Stimulated activated CD4-positive, alpha-beta T cell treated with anti-CD3 and anti-CD28 coated beads, TNF-alpha, amount 100 ng/mL, for 4 hours (primary cell): ENCODE results near the gene USP25.
"Not testable (repeated sequence)": the region's sequence is repeated elsewhere in the genome, so short reads cannot be mapped to it uniquely, and the experiment has no call there.

Experiments
- DNase-seq, 3 experiments: peaks; one replicate each; pipeline ENCODE4 v3.0.0-alpha.2; 2020; ENCODE audit warnings: low read depth in 3 of 3

Gene USP25

DNA sequence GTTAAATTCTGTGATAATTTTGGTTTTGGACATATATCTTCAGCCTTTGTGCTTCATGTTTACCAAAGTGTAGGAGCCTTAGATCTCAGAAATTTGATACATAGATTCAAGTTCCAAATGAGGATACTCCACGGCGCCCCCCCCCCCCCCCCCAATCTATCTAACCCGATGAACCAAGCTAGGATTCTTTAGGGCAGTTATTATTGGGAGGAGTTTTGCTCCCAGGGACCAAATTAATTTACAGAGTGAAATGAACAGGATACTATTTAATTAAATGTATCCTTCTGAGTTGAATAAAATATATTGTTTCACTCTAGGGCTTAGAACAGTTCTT, 3.2 kb downstream of the USP25 start:
- DNase-seq, result no peak

DNA sequence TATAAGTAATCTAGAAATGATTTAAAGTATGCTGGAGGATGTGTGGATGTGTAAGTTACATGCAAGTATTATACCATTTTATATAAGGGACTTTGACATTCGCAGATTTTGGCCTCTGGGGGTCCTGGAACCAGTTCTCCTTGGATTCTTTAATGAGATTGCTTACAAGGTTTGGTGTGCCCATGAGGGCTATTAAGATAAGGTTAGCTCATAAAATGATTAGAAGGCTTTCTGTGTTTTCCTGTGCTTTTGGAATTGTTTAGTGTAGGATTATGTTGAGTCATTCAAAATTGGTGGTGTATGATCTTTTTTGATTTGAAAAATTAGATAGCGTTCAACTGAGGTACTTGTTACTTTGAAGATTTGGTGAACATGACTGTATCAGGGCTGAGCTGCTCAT, 5.6 kb downstream of the USP25 start:
- no peak for DNase-seq

DNA sequence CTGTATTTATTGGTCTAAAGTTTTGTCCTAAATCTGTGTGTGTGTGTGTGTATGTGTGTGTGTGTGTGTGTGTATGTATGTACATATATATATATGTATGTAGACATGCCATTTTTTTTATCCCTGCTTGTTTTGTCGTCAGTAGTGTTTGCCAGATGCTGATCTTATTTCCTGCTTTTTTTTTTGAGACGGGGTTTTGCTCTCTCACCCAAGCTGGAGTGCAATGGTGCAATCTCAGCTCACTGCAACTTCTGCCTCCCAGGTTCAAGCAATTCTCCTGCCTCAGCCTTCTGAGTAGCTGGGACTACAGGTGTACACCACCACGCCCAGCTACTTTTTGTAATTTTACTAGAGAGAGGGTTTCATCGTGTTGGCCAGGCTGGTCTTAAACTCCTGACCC, 6.1 kb downstream of the USP25 start:
- DNase-seq, result not testable (repeated sequence)

DNA sequence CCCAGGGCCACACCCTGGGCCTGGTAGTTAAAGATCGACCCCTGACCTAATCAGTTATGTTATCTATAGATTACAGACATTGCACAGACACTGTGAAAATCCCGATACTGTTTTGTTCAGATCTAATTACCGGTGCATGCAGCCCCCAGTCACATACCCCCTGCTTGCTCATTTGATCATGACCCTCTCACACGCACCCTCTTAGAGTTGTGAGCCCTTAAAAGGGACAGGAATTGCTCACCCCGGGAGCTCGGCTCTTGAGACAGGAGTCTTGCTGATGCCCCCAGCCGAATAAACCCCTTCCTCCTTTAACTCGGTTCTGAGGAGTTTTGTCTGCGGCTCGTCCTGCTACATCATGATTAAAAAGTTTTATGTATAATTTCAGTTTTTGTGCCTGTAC, 9.0 kb downstream of the USP25 start:
- DNase-seq, result not testable (repeated sequence)

DNA sequence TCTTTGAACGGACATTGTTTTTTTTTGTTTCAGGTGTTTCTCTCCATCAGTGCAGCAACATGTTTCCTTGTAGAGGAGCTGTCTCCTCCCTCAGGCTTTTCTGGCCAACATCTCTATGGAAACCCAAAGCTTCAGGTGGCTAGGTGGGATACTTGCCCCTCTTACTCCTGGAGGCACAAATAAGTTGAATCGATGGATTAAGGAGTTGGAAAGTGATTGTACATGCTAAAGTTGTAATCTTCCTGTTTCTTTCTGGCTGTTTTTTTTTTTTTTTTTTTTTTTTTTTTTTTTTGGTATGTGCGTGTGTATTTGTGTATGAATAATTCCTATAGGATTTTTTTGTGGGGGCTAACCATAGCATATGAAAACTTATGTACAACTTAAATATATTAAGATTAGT, 10.6 kb downstream of the USP25 start:
- DNase-seq, result no peak

DNA sequence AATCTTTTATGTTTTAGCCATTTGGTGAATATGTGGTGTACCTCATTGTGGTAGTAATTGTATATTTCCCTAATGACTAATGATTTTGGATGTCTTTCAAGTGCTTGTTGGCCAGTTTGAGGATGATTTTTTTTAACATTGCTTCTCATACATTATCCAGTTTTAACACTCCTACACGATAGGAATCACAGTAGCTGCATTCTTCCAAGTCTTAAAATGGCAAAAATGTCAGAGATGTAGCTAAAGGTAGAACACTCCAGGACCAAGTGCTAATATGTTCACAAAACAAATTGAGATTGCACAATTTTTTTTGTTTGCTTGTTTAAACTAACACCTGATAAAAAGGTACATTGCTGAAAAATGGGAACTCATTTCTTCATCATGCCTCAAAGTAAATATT, 11.7 kb downstream of the USP25 start:
- DNase-seq, result no peak

DNA sequence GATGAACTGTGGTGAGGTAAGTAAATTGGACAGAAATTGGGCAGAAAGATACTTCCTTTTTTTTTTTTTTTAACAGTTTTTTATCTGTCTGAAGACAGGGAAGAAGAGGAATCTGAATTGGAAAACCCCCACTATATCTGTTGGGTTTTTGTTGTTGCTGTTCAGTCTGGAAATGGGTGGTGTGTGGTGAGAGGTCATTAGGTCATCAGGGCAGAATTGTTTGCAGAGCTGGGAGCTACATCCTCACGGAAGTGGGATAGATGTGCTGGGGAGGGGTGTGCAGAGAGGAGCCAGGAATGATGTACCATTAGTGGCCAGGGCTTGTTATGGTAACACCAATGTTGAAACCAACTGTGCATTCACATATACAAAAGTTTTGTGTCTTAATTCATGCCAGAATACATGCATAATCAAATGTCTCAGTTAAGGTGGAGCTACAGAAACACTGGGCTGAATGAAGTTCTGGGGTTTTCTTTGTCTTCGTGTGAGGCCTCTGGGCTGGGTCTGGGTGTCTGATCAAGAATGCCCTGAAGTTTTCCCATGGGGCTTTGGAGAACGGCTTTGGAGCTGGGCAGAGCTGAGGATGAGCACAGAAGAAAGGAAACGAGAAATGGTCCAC, 12.4 kb downstream of the USP25 start:
- DNase-seq, result no peak

DNA sequence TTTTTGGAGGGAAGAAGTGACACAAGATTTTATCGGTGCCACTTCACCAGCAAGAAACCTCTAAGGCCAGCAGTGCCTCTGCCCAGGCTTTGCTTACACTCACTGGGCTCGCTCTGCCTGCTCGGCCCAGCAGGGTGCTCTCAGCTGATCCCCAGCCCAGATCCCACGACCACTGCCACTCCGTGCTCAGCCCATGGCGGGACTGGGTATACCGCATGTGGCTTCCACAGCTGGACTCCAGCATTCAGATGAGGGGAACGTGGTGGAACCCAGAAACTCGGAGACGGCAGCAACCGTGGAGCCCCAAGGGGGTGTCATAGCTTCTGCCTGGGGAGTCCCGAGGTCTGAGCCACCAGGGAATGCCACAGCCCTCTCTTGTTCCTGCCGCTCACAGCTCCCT, 12.9 kb downstream of the USP25 start:
- DNase-seq, result no peak

DNA sequence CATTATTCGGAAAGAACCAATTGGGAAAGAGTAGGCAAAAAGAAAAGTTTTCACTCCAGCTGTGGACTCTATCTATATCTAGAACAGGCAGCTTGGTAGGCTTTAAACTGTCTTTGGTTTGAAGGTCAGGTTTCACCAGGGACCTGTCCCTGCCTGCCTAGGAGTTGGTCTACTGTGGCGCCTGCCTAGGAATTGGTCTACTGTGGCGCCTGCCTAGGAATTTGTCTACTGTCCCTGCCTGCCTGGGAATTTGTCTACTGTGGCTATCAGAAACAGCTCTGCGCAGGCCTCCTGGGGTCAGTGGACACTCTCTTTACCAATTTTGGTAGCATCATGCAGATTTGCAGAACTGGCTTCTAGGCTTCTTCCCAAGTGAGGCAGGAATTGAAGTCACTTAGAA, 13.8 kb downstream of the USP25 start:
- DNase-seq, result no peak

DNA sequence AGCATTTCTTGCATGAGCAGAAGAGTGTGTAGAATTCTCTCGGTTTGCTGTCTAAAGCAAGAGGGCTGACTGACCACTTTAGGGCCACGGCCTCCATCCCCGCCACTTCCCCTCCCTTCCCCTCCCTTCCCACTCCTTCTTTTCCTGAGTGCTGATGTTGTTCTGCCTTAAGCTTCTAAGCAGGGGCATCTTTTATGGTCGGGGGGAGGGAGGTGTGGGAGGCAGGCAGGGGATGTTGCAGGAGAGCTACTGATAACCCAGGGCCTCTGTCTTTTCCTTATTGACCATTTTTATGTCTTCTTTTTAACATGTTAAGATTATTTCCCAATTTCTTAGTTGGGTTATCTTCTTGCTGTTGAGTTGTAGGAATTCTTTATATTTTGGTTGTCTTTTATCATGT, 15.1 kb downstream of the USP25 start:
- no peak for DNase-seq

DNA sequence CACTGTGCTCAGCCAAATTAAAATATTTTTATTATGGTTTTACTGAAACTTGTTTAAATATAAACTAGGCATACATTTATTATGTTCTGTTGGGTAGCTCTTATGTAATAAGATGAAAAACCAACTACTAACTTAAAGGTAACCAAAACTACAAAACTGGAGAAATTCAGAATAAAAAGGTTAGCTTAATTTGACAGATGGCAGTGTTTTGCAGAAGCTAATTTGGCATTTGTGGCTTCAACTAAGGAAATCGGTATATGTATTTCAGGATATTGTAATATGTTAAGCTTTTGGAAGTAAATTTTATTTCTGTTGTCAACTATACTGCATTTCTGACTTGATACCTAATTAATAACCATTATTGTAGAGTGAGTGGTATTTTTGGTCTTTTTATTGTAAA, 18.8 kb downstream of the USP25 start:
- no peak for DNase-seq

DNA sequence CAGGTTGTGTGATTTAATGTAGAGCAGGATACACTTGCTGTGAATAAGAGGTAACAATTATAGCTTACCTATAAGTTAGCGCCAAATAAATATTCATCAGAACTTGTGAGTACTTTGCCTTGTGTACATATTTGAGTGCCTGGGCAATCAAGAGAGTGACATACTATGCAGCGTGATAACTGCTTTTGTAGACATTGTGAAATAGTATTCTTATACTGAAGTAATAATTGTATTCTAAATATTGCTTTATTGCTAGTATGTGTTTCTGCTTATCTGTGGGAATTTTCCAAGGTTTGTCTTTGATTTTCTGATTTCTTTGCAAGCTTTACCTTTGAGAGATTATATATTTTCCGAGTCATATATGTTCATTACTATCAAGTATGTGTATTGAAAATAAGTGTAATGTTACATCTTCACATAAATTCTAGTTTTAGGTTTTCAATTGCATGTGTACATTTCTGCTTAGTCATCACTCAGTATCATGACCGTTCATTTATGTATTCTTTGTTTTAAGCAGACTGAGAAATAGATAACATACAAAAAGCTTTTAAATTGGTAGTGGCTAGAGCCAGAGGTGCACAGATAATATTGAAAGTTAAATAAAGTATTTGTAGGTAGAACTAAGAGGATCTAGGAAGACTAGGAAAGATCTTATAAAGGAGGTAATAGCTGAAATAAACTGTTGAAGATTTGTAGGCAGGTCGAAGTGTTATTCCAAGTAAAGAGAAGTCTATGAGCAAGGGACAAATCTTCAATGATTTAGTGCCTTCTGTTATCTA, 19.5 kb downstream of the USP25 start:
- no peak for DNase-seq

DNA sequence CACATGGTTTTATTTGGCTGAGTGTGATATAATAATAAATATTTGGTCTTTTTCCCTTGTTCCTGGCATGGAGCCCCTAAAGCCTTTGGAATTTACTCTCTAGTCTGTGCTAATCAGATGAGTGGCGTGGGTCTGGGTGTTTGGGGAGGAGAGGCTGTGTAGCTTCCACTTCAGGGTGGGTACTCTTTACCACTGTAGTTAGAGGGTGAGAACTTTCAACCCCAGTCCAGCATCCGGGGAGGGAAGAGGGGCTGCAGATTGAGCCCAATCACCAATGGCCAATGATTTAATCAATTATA, 20.0 kb downstream of the USP25 start:
- DNase-seq, result no peak

DNA sequence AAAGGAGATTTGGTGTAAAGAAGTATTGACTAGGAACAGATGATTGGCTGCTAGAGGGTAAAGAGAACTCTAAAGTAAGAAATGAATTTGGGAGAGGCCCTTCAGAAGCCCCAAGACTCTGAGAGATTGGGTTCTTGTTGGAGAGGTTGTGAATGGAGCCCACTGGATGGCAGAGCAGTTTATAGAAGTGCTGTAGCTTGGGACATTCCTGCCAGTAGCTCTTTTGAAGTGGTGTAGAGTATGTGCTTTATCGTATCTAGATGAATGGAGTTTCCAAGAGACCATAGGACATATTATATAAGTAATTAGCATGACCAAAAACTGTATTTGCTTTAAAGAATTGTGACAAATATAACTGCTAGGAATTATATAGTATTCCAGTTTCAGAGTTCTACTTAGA, 21.3 kb downstream of the USP25 start:
- no peak for DNase-seq

DNA sequence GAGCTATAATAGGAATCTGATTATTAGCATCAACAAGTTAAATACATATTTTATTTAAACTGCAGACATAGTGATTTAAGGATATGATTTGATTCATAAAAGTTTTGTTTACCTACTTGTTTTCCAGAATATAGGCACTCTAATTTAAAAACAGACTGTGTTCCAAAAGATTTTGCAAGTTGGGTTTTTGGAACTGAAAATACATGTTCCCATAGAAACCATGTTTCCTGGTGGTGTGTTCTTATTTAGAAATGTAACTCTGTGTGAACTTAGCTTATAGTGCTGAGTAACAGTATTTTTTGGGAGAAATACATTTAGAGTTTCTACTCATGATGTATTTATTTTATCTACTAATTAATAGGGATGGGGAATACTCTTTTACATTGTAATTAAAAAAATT, 21.8 kb downstream of the USP25 start:
- no peak for DNase-seq

DNA sequence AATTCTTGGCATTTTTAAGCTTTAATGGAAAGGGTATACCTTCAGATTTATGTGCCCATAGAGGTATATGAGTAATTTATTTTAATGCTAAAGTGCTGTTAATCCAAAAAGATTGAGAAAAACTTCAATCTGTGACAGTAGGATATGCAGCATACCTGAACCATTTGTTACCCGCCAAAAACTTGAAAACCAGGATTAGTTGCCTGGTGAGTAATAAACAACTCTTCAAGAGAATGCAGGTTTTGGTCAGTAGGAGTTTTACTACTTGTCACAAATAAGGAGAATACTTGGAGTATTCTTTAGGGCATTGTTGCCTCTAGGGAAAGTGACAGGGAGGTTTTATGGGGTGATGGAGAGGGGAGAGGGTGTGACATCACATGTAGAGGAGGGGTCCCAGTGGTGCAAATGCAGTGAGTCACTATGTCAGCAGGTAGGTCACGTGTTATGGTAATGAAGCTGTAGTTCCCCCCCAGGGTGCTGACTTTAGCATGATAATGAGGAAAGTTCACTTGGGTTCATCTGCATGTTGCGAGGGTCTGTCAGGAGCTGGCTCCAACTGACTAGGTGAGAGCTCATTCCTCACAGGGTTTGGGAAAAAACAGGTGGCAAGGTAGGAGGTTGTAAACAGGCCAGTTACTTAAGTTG, 23.1 kb downstream of the USP25 start:
- no peak for DNase-seq

DNA sequence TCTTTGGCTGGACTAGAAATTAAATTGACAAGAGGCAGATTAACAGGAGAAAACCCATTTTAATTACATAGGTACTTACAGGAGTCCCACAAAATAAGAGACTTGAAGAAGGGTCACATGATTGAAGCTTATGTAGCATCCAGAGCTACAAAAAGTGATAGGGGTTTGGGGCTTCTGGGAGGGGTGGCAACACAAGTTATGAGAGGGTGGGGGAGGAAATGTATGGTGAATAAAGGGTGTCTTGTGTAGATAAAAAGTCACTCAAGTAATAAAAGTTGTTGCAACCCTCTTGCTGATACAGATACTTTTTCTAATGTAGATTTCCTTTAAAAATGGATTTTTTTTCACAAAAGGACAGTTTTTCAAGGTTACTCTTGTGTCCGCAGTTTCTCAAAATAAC, 24.0 kb downstream of the USP25 start:
- no peak for DNase-seq

DNA sequence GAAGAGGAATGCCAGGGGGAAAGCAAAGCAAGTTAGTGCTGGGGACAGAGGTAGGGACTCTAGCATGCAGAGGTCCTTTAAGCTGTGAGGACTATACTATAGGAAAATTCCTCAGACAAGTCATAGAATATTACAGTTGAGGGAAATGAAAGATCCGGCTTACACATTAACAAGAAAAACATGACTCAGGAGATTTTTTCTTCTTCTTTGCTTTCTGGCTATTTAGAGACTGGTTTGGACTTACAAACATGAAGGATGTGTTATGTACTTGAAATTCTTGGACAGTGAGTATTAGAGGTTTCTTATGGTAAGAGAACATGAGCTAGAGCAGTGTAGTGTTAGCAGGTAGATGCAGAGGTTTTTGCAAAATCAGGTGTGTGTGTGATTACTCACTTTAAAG, 24.9 kb downstream of the USP25 start:
- DNase-seq, result no peak

DNA sequence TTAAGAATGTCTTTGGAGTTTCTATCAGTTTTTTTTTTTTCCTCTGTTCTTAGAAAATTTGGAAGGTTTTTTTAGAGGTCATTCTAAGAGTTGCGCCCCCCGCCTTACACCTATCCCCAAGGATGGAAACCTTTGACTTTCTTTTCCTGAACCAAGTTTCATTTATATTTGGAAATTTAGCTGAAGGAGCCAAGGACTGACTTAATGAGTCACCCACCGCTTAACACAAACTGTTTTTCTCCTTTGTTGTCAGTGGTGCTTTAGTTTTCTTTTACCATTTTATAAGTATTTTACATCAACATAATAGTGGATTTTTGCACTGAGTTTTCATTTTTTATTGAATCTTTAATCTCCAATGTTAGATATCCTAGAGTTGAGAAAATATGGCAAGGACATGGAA, 25.3 kb downstream of the USP25 start:
- no peak for DNase-seq

DNA sequence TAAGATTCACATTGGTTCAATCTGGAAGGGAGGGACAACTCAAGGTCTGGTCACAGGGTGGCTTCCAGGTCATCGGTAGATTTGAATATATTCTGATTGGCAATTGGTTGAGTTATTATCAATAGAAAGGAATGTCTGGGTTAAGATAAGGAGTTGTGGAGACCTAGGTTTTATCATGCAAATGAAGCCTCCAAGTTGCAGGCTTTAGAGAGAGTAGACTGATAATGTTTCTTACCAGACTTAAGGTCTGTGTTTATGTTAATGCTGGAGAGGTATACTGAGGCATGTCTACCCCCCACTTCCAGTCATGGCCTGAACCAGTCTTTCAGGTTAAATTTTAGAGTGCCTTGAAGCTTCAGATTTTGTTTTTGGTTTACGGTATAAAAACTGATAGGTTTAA, 29.7 kb downstream of the USP25 start:
- DNase-seq, result no peak

DNA sequence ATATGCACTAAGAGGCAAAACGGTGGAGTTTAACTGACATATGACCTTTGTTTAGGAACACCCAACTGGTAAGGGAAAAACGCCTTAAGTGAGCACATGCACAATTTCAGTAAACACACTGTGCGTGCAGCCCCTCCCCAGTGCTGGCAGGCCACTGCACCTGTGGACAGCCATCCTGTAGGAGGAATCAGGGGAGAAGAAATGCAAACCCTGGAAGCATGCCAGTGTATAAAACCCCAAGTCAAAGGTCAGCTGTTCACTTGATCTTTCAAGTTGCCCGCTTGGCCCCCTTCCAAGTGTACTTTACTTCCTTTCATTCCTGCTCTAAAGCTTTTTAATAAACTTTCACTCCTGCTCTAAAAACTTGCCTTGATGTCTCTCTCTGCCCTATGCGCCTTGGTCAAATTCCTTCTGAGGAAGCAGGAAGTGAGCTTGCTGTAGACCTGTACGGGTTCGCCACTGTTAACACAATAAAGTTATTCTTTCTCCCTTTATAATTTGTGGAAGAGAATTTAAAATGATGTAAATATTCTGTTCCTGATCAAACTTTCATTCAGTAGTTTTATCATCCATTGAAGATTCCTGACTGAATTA, 31.8 kb downstream of the USP25 start:
- no peak for DNase-seq

DNA sequence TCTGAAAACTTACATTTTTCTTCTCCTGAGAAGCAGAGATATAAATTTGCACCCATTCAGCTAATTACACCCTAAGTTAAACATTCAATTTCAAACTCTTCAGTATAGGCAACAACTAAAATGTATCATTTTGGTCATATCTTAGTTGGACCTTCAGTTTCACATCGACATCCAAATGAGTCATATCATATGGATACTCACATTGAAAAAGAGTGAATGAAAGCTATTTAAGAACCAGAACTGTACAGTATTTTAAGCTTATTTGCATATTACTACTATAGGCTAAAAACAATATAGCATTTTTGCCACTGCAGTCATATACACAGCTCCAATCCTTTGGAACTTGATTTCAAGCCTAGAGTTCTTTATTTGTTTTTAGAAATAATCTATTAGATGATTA, 33.6 kb downstream of the USP25 start:
- DNase-seq, result no peak

DNA sequence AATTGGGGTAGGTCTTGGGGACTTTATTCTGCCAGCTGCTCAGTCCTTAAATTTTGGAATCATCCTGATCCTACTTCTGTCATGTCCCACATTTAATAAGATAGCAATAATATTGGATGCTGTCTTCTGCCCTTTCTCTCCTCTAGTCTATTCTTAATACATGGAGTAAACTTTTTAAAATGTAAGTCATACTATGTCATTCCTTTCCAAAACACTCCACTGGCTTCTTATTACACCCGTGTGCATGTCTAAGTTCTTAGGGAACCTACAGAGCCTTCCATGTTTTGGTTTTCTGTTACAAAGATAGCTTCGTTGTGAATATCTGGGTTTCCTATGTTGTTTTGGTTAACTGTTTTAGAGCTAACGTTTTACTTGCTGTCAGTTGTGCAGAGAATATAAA, 35.1 kb downstream of the USP25 start:
- DNase-seq, result no peak
